CD4-positive, CD25-positive, alpha-beta regulatory T cell (primary cell): ENCODE results near the gene C10orf53. TPM values are rescaled to one million over a fixed set of nuclear protein-coding genes. Genes with fewer than 3 reads are reported as not detected.
A peak's percentile ranks its signal among the peaks of the same experiment; 100 is the strongest.
"Not testable (repeated sequence)": the region's sequence is repeated elsewhere in the genome, so short reads cannot be mapped to it uniquely, and the experiment has no call there.

Source experiments
- ATAC-seq, 2 donors: fragments of 150-1000 bp; cut with Tn5 transposase; one replicate each; pipeline ENCODE4 v1.10.0; 2021; ENCODE audit warnings: low read depth in 2 of 2, moderate number of reproducible peaks in 2 of 2, moderate library complexity in 1 of 2
- DNase-seq, 3 donors: peaks; one replicate each; pipeline versions ENCODE4 v3.0.0 to v3.0.0-alpha.2; 2012 to 2022; ENCODE audit warnings: mixed read lengths in 1 of 3
- H3K27ac ChIP-seq: one replicate; pipeline ENCODE4 v1.7.0; 2013; ENCODE audit warnings: mild to moderate bottlenecking, low read length; ENCODE audit not compliant: insufficient read depth, poor library complexity, severe bottlenecking
- H3K27me3 ChIP-seq: one replicate; pipeline ENCODE4 v1.7.0; 2013; ENCODE audit warnings: low read length; ENCODE audit not compliant: control insufficient read depth, insufficient read depth
- H3K36me3 ChIP-seq: one replicate; pipeline ENCODE4 v1.7.0; 2013; ENCODE audit warnings: mild to moderate bottlenecking, low read length, moderate library complexity; ENCODE audit not compliant: control insufficient read depth, insufficient read depth
- H3K4me1 ChIP-seq: 2 replicates; pipeline ENCODE4 v1.7.0; 2013; ENCODE audit warnings: mild to moderate bottlenecking, low read length; ENCODE audit not compliant: insufficient read depth, control insufficient read depth, poor library complexity, severe bottlenecking
- H3K4me3 ChIP-seq: one replicate; pipeline ENCODE4 v1.7.0; 2013; ENCODE audit warnings: low read depth, mild to moderate bottlenecking, low read length, moderate library complexity
- H3K9me3 ChIP-seq, 2 experiments: 1 replicate in 1 of 2; 2 replicates in 1 of 2; pipeline ENCODE4 v1.7.0; 2013; ENCODE audit warnings: low read length in 2 of 2, mild to moderate bottlenecking in 1 of 2, moderate library complexity in 1 of 2; ENCODE audit not compliant: control insufficient read depth in 2 of 2
- H3K27ac Mint-ChIP-seq, 3 donors: one replicate each; pipeline ENCODE4 v1.8.0; 2020 to 2022; ENCODE audit warnings: mild to moderate bottlenecking in 3 of 3, mixed read lengths in 3 of 3, moderate library complexity in 2 of 3
- H3K27me3 Mint-ChIP-seq: one replicate; pipeline ENCODE4 v1.8.0; 2022; ENCODE audit warnings: mild to moderate bottlenecking, mixed read lengths
- H3K36me3 Mint-ChIP-seq: one replicate; pipeline ENCODE4 v1.8.0; 2020; ENCODE audit warnings: mixed read lengths
- H3K4me1 Mint-ChIP-seq, 4 donors: one replicate each; pipeline ENCODE4 v1.8.0; 2020 to 2022; ENCODE audit warnings: mixed read lengths in 4 of 4, mild to moderate bottlenecking in 1 of 4
- H3K4me3 Mint-ChIP-seq, 4 donors: one replicate each; pipeline ENCODE4 v1.8.0; 2020 to 2022; ENCODE audit warnings: mild to moderate bottlenecking in 4 of 4, mixed read lengths in 4 of 4, moderate library complexity in 3 of 4
- H3K9me3 Mint-ChIP-seq, 7 donors: one replicate each; pipeline ENCODE4 v1.8.0; 2020 to 2022; ENCODE audit warnings: mixed read lengths in 7 of 7, mild to moderate bottlenecking in 3 of 7, moderate library complexity in 2 of 7
- polyA plus RNA-seq, 4 donors: library from polyadenylated mRNA; unstranded; fragments of 300-500 nt; fragmentation: Illumina TruSeq; gene quantifications; one replicate each; pipeline ENCODE4 v1.2.3, GENCODE V29; 2021
- total RNA-seq: library from RNA; stranded (reverse); gene quantifications from one replicate; pipeline ENCODE4 v1.2.3, GENCODE V29; 2022

Gene C10orf53
- total and polyA plus RNA-seq, 5 donors from 2014 or later: not detected

- not testable (repeated sequence) for H3K4me3 Mint-ChIP-seq, ATAC-seq, DNase-seq, H3K4me3 ChIP-seq, H3K4me1 ChIP-seq, H3K27ac ChIP-seq, H3K27ac Mint-ChIP-seq, H3K27me3 ChIP-seq, H3K36me3 Mint-ChIP-seq, H3K4me1 Mint-ChIP-seq, H3K9me3 Mint-ChIP-seq, H3K9me3 ChIP-seq, H3K36me3 ChIP-seq
- H3K27me3 Mint-ChIP-seq: peaks cover 11% of the 10 kb centered on the region
Observed at GRCh38 chr10:49715157-49715556, 35.7 kb downstream of the C10orf53 start.

GRCh38 chr10:49726593-49726992, 47.1 kb downstream of the C10orf53 start:
- no peaks in the 10 kb centered on the region for H3K36me3 ChIP-seq
- H3K4me3 ChIP-seq: no peak overlapping the region
- H3K27ac ChIP-seq: no peak overlapping the region
- no peaks in the 10 kb centered on the region for H3K27me3 ChIP-seq
- no peak for ATAC-seq
- H3K36me3 Mint-ChIP-seq: no peaks in the 10 kb centered on the region
- peaks cover 2% of the 10 kb centered on the region for H3K27me3 Mint-ChIP-seq
- H3K27ac Mint-ChIP-seq: peak overlapping the region in 1 of 3 donors; percentile 10
- no peaks in the 10 kb centered on the region for H3K4me1 ChIP-seq
- peaks cover 9 to 14% of the 10 kb centered on the region in 2 experiments for H3K9me3 ChIP-seq
- DNase-seq: no peak
- H3K9me3 Mint-ChIP-seq: peaks cover 2 to 16% (median 4%) of the 10 kb centered on the region in 7 donors
- peaks cover 0 to 5% (median 0%) of the 10 kb centered on the region in 4 donors for H3K4me1 Mint-ChIP-seq
- H3K4me3 Mint-ChIP-seq: no peak overlapping the region

GRCh38 chr10:49733866-49734265, 54.4 kb downstream of the C10orf53 start:
- Mint-ChIP-seq H3K9me3 (peaks cover 0 to 3% (median 0%) of the 10 kb centered on the region in 7 donors), H3K27ac (no peak overlapping the region), H3K27me3 (no peaks in the 10 kb centered on the region), H3K4me3 (no peak overlapping the region), H3K4me1 (peaks cover 0 to 5% (median 0%) of the 10 kb centered on the region in 4 donors), H3K36me3 (no peaks in the 10 kb centered on the region)
- H3K27me3 ChIP-seq: no peaks in the 10 kb centered on the region
- no peak overlapping the region for H3K27ac ChIP-seq
- H3K36me3 ChIP-seq: no peaks in the 10 kb centered on the region
- no peak for ATAC-seq
- H3K4me1 ChIP-seq: no peaks in the 10 kb centered on the region
- H3K9me3 ChIP-seq: no peaks in the 10 kb centered on the region
- H3K4me3 ChIP-seq: no peak overlapping the region
- DNase-seq: no peak

GRCh38 chr10:49734676-49735075, 55.2 kb downstream of the C10orf53 start:
- H3K27me3 ChIP-seq: no peaks in the 10 kb centered on the region
- no peak overlapping the region for H3K27ac ChIP-seq
- peaks cover 0 to 2% (median 0%) of the 10 kb centered on the region in 7 donors for H3K9me3 Mint-ChIP-seq
- no peaks in the 10 kb centered on the region for H3K4me1 ChIP-seq
- H3K36me3 Mint-ChIP-seq: no peaks in the 10 kb centered on the region
- H3K27ac Mint-ChIP-seq: no peak overlapping the region
- H3K4me3 ChIP-seq: no peak overlapping the region
- ATAC-seq (no peak), DNase-seq (no peak)
- no peaks in the 10 kb centered on the region for H3K4me1 Mint-ChIP-seq
- no peaks in the 10 kb centered on the region for H3K27me3 Mint-ChIP-seq
- no peaks in the 10 kb centered on the region for H3K36me3 ChIP-seq
- H3K4me3 Mint-ChIP-seq: no peak overlapping the region
- H3K9me3 ChIP-seq: no peaks in the 10 kb centered on the region

GRCh38 chr10:49735161-49735560, 55.7 kb downstream of the C10orf53 start:
- H3K4me1 ChIP-seq: no peaks in the 10 kb centered on the region
- Mint-ChIP-seq H3K4me1 (no peaks in the 10 kb centered on the region), H3K27ac (no peak overlapping the region), H3K36me3 (no peaks in the 10 kb centered on the region), H3K4me3 (no peak overlapping the region), H3K9me3 (peaks cover 0 to 1% (median 0%) of the 10 kb centered on the region in 7 donors), H3K27me3 (no peaks in the 10 kb centered on the region)
- H3K36me3 ChIP-seq: no peaks in the 10 kb centered on the region
- no peaks in the 10 kb centered on the region for H3K27me3 ChIP-seq
- H3K9me3 ChIP-seq: no peaks in the 10 kb centered on the region
- no peak overlapping the region for H3K4me3 ChIP-seq
- no peak overlapping the region for H3K27ac ChIP-seq
- ATAC-seq (no peak), DNase-seq (no peak)

- no peak overlapping the region for H3K27ac Mint-ChIP-seq
- H3K4me1 Mint-ChIP-seq: no peaks in the 10 kb centered on the region
- H3K27ac ChIP-seq: no peak overlapping the region
- no peaks in the 10 kb centered on the region for H3K36me3 Mint-ChIP-seq
- H3K9me3 ChIP-seq: no peaks in the 10 kb centered on the region
- no peak overlapping the region for H3K4me3 ChIP-seq
- H3K4me1 ChIP-seq: no peaks in the 10 kb centered on the region
- no peaks in the 10 kb centered on the region for H3K27me3 ChIP-seq
- no peaks in the 10 kb centered on the region for H3K27me3 Mint-ChIP-seq
- no peaks in the 10 kb centered on the region for H3K36me3 ChIP-seq
- DNase-seq (no peak), ATAC-seq (no peak)
- peaks cover 0 to 1% (median 0%) of the 10 kb centered on the region in 7 donors for H3K9me3 Mint-ChIP-seq
- no peak overlapping the region for H3K4me3 Mint-ChIP-seq
Observed at GRCh38 chr10:49735848-49736563, 56.6 kb downstream of the C10orf53 start.

GRCh38 chr10:49736564-49737113, 57.2 kb downstream of the C10orf53 start:
- Mint-ChIP-seq H3K4me3 (no peak overlapping the region), H3K27me3 (no peaks in the 10 kb centered on the region), H3K36me3 (no peaks in the 10 kb centered on the region), H3K27ac (no peak overlapping the region), H3K4me1 (no peaks in the 10 kb centered on the region), H3K9me3 (peaks cover 0 to 1% (median 0%) of the 10 kb centered on the region in 7 donors)
- no peak for ATAC-seq
- Histone ChIP-seq H3K4me1 (no peaks in the 10 kb centered on the region), H3K9me3 (no peaks in the 10 kb centered on the region), H3K4me3 (no peak overlapping the region), H3K36me3 (no peaks in the 10 kb centered on the region), H3K27me3 (no peaks in the 10 kb centered on the region), H3K27ac (no peak overlapping the region)
- DNase-seq: no peak
